Hippocampal formation (tissue), 2 donors: ENCODE measurements around the gene TCERG1.

Experiments
- DNase-seq, 2 donors: peaks; one replicate each; lab custom pipeline; 2025; lab: John Stamatoyannopoulos, UW

The TCERG1 gene

GRCh38 chr5:146446861-146447733 is at the start of gene TCERG1:
Gene TCERG1, plus strand, starts transcription at chr5:146447333. Its CDS starts 17 bp downstream, at chr5:146447350.
- peak; percentile 97 to 100 for DNase-seq

GRCh38 chr5:146398826-146399225 is 48.3 kb upstream of the TCERG1 start:
- no peak for DNase-seq

GRCh38 chr5:146399481-146399880 is 47.7 kb upstream of the TCERG1 start:
- DNase-seq, result no peak

- DNase-seq, result no peak
These were observed 46.9 kb upstream of the TCERG1 start for GRCh38 chr5:146400201-146400600.

- no peak for DNase-seq
These were observed 46.1 kb upstream of the TCERG1 start for GRCh38 chr5:146401021-146401420.

- no peak for DNase-seq
These were observed 44.2 kb upstream of the TCERG1 start for GRCh38 chr5:146402949-146403348.

- DNase-seq, result no peak
These were observed 38.0 kb upstream of the TCERG1 start for GRCh38 chr5:146409054-146409671.

- DNase-seq, result no peak
These were observed 36.9 kb upstream of the TCERG1 start for GRCh38 chr5:146410272-146410671.

GRCh38 chr5:146419696-146420095 is 27.4 kb upstream of the TCERG1 start:
- no peak for DNase-seq

GRCh38 chr5:146425023-146425422 is 22.1 kb upstream of the TCERG1 start:
- DNase-seq, result no peak

- DNase-seq, result no peak
These were observed 20.8 kb upstream of the TCERG1 start for GRCh38 chr5:146426305-146426704.

- DNase-seq, result peak in 1 of 2 donors; percentile 67
These were observed 20.1 kb upstream of the TCERG1 start for GRCh38 chr5:146426853-146427618.

- no peak for DNase-seq
These were observed 19.5 kb upstream of the TCERG1 start for GRCh38 chr5:146427619-146427997.

GRCh38 chr5:146428658-146429057 is 18.5 kb upstream of the TCERG1 start:
- DNase-seq, result no peak

GRCh38 chr5:146440353-146440752 is 6.8 kb upstream of the TCERG1 start:
- DNase-seq, result no peak

GRCh38 chr5:146440870-146441495 is 6.2 kb upstream of the TCERG1 start:
- DNase-seq, result peak in 1 of 2 donors; percentile 3

GRCh38 chr5:146441896-146442295 is 5.2 kb upstream of the TCERG1 start:
- no peak for DNase-seq

GRCh38 chr5:146447734-146448380 is 724 bp downstream of the TCERG1 start:
- no peak for DNase-seq

GRCh38 chr5:146448783-146449519 is 1.8 kb downstream of the TCERG1 start:
- DNase-seq, result no peak

GRCh38 chr5:146450002-146450401 is 2.9 kb downstream of the TCERG1 start:
- no peak for DNase-seq

GRCh38 chr5:146451411-146451810 is 4.3 kb downstream of the TCERG1 start:
- no peak for DNase-seq
